H9 (cell line): Measurements from ENCODE around the gene EIF2B5. TPM values are rescaled to one million over a fixed set of nuclear protein-coding genes. Genes with fewer than 3 reads are reported as not detected.

Experiments
- DNase-seq: peaks from one replicate; pipeline ENCODE4 v3.0.0-alpha.2; 2017
- H2AFZ ChIP-seq: one replicate; pipeline ENCODE4 v1.6.1; 2013; ENCODE audit warnings: mild to moderate bottlenecking, low read length, control low read depth, moderate library complexity
- H2AK5ac ChIP-seq: 2 replicates; pipeline ENCODE4 v1.6.1; 2013; ENCODE audit warnings: low read length, control low read depth, mixed read lengths; ENCODE audit not compliant: insufficient read length
- H2BK120ac ChIP-seq: one replicate; pipeline ENCODE4 v1.6.1; 2013; ENCODE audit warnings: low read depth, mild to moderate bottlenecking, low read length, control low read depth, inconsistent platforms; ENCODE audit not compliant: poor library complexity, severe bottlenecking
- H2BK12ac ChIP-seq: 2 replicates; pipeline ENCODE4 v1.6.1; 2013; ENCODE audit warnings: low read length, control low read depth, mixed read lengths, low read depth; ENCODE audit not compliant: insufficient read length
- H2BK15ac ChIP-seq: 2 replicates; pipeline ENCODE4 v1.6.1; 2013; ENCODE audit warnings: low read depth, low read length, control low read depth
- H2BK20ac ChIP-seq: one replicate; pipeline ENCODE4 v1.6.1; 2013; ENCODE audit warnings: low read depth, mild to moderate bottlenecking, low read length, control low read depth, inconsistent platforms; ENCODE audit not compliant: poor library complexity, severe bottlenecking
- H2BK5ac ChIP-seq: 2 replicates; pipeline ENCODE4 v1.6.1; 2013; ENCODE audit warnings: low read length, control low read depth, mixed read lengths; ENCODE audit not compliant: insufficient read length
- H3K14ac ChIP-seq: 2 replicates; pipeline ENCODE4 v1.6.1; 2013; ENCODE audit warnings: low read length, control low read depth; ENCODE audit not compliant: insufficient read depth
- H3K18ac ChIP-seq: 2 replicates; pipeline ENCODE4 v1.6.1; 2013; ENCODE audit warnings: low read depth, mild to moderate bottlenecking, mixed read lengths, low read length, control low read depth; ENCODE audit not compliant: insufficient read length
- H3K23ac ChIP-seq: 2 replicates; pipeline ENCODE4 v1.6.1; 2013; ENCODE audit warnings: low read length, control low read depth, mixed read lengths, low read depth; ENCODE audit not compliant: insufficient read length
- H3K23me2 ChIP-seq: 2 replicates; pipeline ENCODE4 v1.6.1; 2013; ENCODE audit warnings: low read depth, mild to moderate bottlenecking, mixed read lengths, low read length, control low read depth; ENCODE audit not compliant: insufficient read length, poor library complexity, severe bottlenecking
- H3K27ac ChIP-seq: 2 replicates; pipeline ENCODE4 v1.5.1; 2013; ENCODE audit warnings: low read length, control low read depth, mixed read lengths, low read depth; ENCODE audit not compliant: insufficient read length
- H3K27me3 ChIP-seq: 2 replicates; pipeline ENCODE4 v1.6.1; 2013; ENCODE audit warnings: low read length, control low read depth, inconsistent platforms; ENCODE audit not compliant: insufficient read depth
- H3K4ac ChIP-seq: 2 replicates; pipeline ENCODE4 v1.6.1; 2013; ENCODE audit warnings: low read depth, mild to moderate bottlenecking, control low read depth, inconsistent platforms, low read length, moderate library complexity
- H3K4me1 ChIP-seq: 2 replicates; pipeline ENCODE4 v1.6.1; 2013; ENCODE audit warnings: low read length, control low read depth, inconsistent platforms; ENCODE audit not compliant: insufficient read depth
- H3K4me2 ChIP-seq: 2 replicates; pipeline ENCODE4 v1.6.1; 2013; ENCODE audit warnings: low read length, control low read depth, mixed read lengths; ENCODE audit not compliant: insufficient read length, insufficient read depth
- H3K56ac ChIP-seq: 2 replicates; pipeline ENCODE4 v1.6.1; 2013; ENCODE audit warnings: low read depth, mild to moderate bottlenecking, mixed read lengths, low read length, control low read depth; ENCODE audit not compliant: insufficient read length
- H3K79me1 ChIP-seq: 2 replicates; pipeline ENCODE4 v1.6.1; 2013; ENCODE audit warnings: low read depth, mild to moderate bottlenecking, moderate library complexity, low read length, control low read depth, inconsistent platforms; ENCODE audit not compliant: insufficient read depth, poor library complexity, severe bottlenecking
- H3K79me2 ChIP-seq: 2 replicates; pipeline ENCODE4 v1.6.1; 2013; ENCODE audit warnings: low read length, control low read depth, inconsistent platforms; ENCODE audit not compliant: insufficient read depth
- H3K9ac ChIP-seq: 2 replicates; pipeline ENCODE4 v1.6.1; 2013; ENCODE audit warnings: low read length, control low read depth, mixed read lengths; ENCODE audit not compliant: insufficient read length; ENCODE audit errors: extremely low read depth
- H3K9me3 ChIP-seq: one replicate; pipeline ENCODE4 v1.6.1; 2013; ENCODE audit warnings: low read depth, low read length, inconsistent platforms; ENCODE audit not compliant: control insufficient read depth
- H3T11ph ChIP-seq: one replicate; pipeline ENCODE4 v1.6.1; 2013; ENCODE audit warnings: mild to moderate bottlenecking, low read length, control low read depth, inconsistent platforms
- H4K20me1 ChIP-seq: one replicate; pipeline ENCODE4 v1.6.1; 2013; ENCODE audit not compliant: control insufficient read depth, insufficient read length, insufficient read depth
- H4K5ac ChIP-seq: 2 replicates; pipeline ENCODE4 v1.6.1; 2013; ENCODE audit warnings: low read depth, mild to moderate bottlenecking, mixed read lengths, low read length, control low read depth; ENCODE audit not compliant: insufficient read length
- H4K8ac ChIP-seq: replicated peaks from 2 replicates; pipeline ENCODE4 v1.6.1; 2013; ENCODE audit warnings: low read length, control low read depth, mixed read lengths, low read depth; ENCODE audit not compliant: insufficient read length
- H4K91ac ChIP-seq: 2 replicates; pipeline ENCODE4 v1.6.1; 2013; ENCODE audit warnings: low read depth, mild to moderate bottlenecking, moderate library complexity, mixed read lengths, low read length, control low read depth; ENCODE audit not compliant: insufficient read length
- H3K27ac Mint-ChIP-seq, 3 experiments: 2 replicates in 2 of 3; 3 replicates in 1 of 3; pipeline ENCODE4 v1.8.0; 2020 to 2021; ENCODE audit warnings: mixed read lengths in 3 of 3, mild to moderate bottlenecking in 1 of 3, moderate library complexity in 1 of 3
- H3K27me3 Mint-ChIP-seq: 2 replicates; pipeline ENCODE4 v1.8.0; 2021; ENCODE audit warnings: low read depth, mild to moderate bottlenecking, moderate library complexity, mixed read lengths
- H3K36me3 Mint-ChIP-seq, 3 experiments: 2 replicates in 2 of 3; 3 replicates in 1 of 3; pipeline ENCODE4 v1.8.0; 2020 to 2021; ENCODE audit warnings: low read depth in 3 of 3, mixed read lengths in 3 of 3; ENCODE audit not compliant: insufficient read depth in 1 of 3
- H3K4me1 Mint-ChIP-seq, 2 experiments: 2 replicates each; pipeline ENCODE4 v1.8.0; 2020; ENCODE audit warnings: mixed read lengths in 2 of 2
- H3K4me3 Mint-ChIP-seq, 2 experiments: 2 replicates in 1 of 2; 3 replicates in 1 of 2; pipeline ENCODE4 v1.8.0; 2020 to 2021; ENCODE audit warnings: mild to moderate bottlenecking in 2 of 2, mixed read lengths in 2 of 2, moderate library complexity in 1 of 2
- H3K9me3 Mint-ChIP-seq, 2 experiments: 2 replicates in 1 of 2; 3 replicates in 1 of 2; pipeline ENCODE4 v1.8.0; 2020; ENCODE audit warnings: mild to moderate bottlenecking in 2 of 2, mixed read lengths in 2 of 2, moderate library complexity in 1 of 2
- CTCF ChIP-seq: fragments of 200-600 bp; sonication (generic); conservative IDR thresholded peaks from 3 replicates; pipeline ENCODE4 v1.8.0; 2021; ENCODE audit warnings: antibody characterized with exemption, mild to moderate bottlenecking
- WGBS: extraction: QIAGEN DNeasy Blood & Tissue Kit; methylation state at CpG from one replicate; pipeline ENCODE4 v1.1.7; 2013; ENCODE audit warnings: missing lambda C conversion rate, low lambda C conversion rate, mixed read lengths; ENCODE audit not compliant: insufficient read length; ENCODE audit errors: extremely low coverage; 5-methylcytosine and 5-hydroxymethylcytosine counted together
- total RNA-seq: library from RNA; stranded (reverse); gene quantifications from 2 replicates; pipeline ENCODE4 v1.2.1, GENCODE V29; 2021

Gene EIF2B5
- total RNA-seq, 1 experiment from 2014 or later, result 42.0 TPM

GRCh38 chr3:184155644-184156521, 20.7 kb downstream of the EIF2B5 start:
- H3K79me2 ChIP-seq, result peaks cover 22% of the 10 kb centered on the region; the same call in 1 of the 2 replicates
- DNase-seq, result peak; percentile 46
- H2BK20ac ChIP-seq, result no peak overlapping the region
- TF ChIP-seq CTCF, result no peak
- no peak overlapping the region for H2AK5ac ChIP-seq
- no peak overlapping the region for H2BK5ac ChIP-seq
- no peak overlapping the region for H3T11ph ChIP-seq
- Mint-ChIP-seq H3K9me3 (no peaks in the 10 kb centered on the region; a peak in 1 of 5 replicates), H3K27me3 (no peaks in the 10 kb centered on the region), H3K27ac (peak overlapping the region; percentile 93 to 98 (median 96)), H3K4me1 (peaks cover 11 to 21% of the 10 kb centered on the region in 2 experiments), H3K36me3 (peaks cover 1 to 9% (median 4%) of the 10 kb centered on the region in 3 experiments; a peak in 5 of 7 replicates), H3K4me3 (peak overlapping the region; percentile 93 to 99)
- no peaks in the 10 kb centered on the region for H3K27me3 ChIP-seq
- no CpG with 5 or more reads among the region's 47 CpGs for WGBS
- H4K91ac ChIP-seq, result no peak overlapping the region
- H3K56ac ChIP-seq, result no peak overlapping the region
- H2AFZ ChIP-seq, result no peak overlapping the region
- H2BK120ac ChIP-seq, result no peak overlapping the region
- no peaks in the 10 kb centered on the region for H4K20me1 ChIP-seq
- no peaks in the 10 kb centered on the region; the same call in 1 of the 2 replicates for H3K4me1 ChIP-seq
- H2BK15ac ChIP-seq, result no peak overlapping the region
- no peak overlapping the region for H3K18ac ChIP-seq
- H3K23ac ChIP-seq, result no peak overlapping the region
- no peak overlapping the region for H4K8ac ChIP-seq
- peaks cover 6% of the 10 kb centered on the region for H3K23me2 ChIP-seq
- H3K79me1 ChIP-seq, result peaks cover 3% of the 10 kb centered on the region
- no peaks in the 10 kb centered on the region for H3K9me3 ChIP-seq
- no peak overlapping the region for H4K5ac ChIP-seq
- H3K4me2 ChIP-seq, result peak overlapping the region; percentile 75
- H2BK12ac ChIP-seq, result no peak overlapping the region
- H3K27ac ChIP-seq, result no peak overlapping the region
- peak overlapping the region; percentile 75 for H3K9ac ChIP-seq
- no peak overlapping the region for H3K4ac ChIP-seq
- H3K14ac ChIP-seq, result peak overlapping the region; percentile 37; the same call in 1 of the 2 replicates
